HG03558 (cell line): ENCODE results near the gene KCNH1.

ENCODE experiments used
- ATAC-seq: cut with Tn5 transposase; IDR thresholded peaks from one replicate; pipeline ENCODE4 v1.9.1; 2021; ENCODE audit warnings: moderate number of reproducible peaks; ENCODE audit not compliant: unreplicated experiment; ENCODE audit errors: extremely low read depth

The KCNH1 gene

DNA sequence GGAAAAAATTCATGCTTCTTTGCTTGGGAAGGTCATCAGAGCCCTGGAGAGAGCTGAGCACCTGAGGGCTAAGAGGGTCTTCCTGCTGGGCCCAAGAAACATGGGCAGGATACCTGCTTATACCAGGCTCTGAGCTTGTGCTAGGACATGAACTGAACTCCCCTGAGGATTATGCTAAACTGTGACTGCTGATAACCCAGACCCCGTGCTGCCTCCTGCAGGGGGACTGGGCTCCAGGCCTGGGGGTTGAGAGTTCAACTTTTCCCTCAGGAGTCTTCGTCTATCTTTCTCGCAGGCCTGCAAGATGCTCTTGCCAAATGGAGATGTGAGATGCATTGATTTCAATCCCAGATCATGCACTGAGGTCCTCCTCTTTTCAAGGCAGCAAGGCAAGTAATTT lies 436.8 kb downstream of the KCNH1 start:
- ATAC-seq, result no peak

- ATAC-seq, result peak; percentile 94
These were observed 437.2 kb downstream of the KCNH1 start for GRCh38 chr1:210696709-210697108.

DNA sequence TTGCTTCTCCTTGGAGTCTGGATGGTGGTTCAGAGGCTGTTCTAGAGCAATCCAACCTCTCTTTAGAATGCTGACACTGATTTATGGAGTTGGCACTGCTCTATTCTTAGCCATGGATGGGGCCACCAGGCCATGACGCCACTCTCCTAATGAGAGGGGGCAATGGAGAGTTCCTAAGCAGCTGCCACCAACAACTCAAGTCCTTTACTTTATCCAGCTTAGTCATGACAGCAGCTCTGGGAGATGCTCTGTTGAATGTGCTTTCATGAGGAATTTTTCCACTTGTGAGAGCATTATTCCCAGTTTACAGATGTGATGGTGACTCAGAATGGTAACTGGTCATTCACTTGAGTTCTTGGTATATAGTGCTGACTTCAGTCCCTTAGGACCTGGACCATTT lies 438.9 kb downstream of the KCNH1 start:
- no peak for ATAC-seq

DNA sequence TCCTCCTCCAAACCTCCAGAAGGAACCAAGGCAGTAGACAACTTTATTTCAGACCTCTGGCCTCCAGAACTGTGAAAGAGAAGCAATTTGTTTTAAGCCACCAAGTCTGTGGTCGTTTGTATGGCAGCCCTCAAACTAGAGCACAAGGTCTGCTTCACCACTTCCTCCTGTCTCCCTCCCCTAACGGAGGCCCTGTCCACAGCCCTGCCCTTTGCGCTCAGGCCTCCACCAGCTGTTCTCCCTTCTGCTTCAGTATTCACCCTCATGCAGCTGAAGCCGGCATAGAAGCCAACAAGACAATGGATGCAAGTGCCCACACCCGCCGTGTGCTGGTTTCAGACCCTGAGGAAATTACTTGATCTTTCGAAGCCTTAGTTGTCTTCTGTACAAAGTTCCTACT lies 441.2 kb downstream of the KCNH1 start:
- no peak for ATAC-seq

- no peak for ATAC-seq
These were observed 442.8 kb downstream of the KCNH1 start for GRCh38 chr1:210691039-210691610.

DNA sequence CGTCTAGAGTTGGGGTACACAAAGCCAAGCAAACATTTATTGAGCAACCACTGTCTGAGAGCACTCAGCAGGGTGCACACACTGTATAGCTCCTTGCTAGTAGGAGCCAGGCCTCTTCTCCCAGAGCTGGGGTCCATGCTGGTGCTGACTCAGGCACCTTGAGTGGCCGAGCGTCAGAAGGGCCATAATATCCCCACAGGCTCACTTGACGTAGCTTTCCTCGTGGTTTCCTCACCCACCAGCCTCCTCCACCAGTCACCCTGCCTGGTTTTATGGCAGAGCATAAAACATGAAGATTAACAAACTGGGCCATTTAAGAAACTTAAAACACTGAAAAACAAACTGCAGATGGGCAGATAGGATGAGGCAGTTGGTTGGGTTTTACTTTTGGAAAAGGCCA lies 443.7 kb downstream of the KCNH1 start:
- ATAC-seq, result no peak

- ATAC-seq, result no peak
These were observed 444.1 kb downstream of the KCNH1 start for GRCh38 chr1:210689826-210690225.

DNA sequence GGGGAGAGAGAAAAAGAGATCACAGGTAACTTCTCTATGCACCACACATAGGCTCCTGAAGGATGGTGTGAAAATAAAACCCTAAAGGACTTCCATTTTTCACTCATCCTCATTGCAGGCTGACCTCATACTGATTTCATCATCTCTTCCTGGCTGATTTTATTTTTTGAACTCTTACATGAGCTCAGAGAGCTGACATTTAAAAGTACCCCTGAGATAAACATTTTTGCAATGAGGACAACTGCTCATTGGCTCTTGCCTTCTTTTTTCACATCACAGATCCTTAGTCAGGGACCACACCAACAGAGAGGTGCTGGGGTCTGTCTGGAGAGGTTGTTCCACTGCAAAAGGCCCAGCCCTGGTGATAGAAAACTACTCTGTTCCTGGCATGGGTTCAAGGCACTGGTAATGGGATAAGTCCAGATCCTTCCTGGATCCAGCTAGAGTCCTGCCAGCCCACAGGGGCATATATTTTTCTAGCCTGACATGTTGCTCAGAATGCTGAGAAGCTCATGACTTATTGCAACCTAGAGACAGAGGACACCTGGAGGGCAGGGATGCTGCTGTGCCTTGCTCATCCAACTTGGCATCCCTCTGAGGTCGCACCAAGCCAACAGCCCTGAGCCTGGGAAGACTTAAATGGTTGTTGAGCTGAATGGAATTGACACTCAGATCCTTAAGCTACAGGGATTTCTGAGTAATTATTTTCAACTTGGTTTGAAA lies 445.3 kb downstream of the KCNH1 start:
- ATAC-seq, result no peak

GRCh38 chr1:210687582-210688279 lies 446.2 kb downstream of the KCNH1 start:
- ATAC-seq, result no peak

DNA sequence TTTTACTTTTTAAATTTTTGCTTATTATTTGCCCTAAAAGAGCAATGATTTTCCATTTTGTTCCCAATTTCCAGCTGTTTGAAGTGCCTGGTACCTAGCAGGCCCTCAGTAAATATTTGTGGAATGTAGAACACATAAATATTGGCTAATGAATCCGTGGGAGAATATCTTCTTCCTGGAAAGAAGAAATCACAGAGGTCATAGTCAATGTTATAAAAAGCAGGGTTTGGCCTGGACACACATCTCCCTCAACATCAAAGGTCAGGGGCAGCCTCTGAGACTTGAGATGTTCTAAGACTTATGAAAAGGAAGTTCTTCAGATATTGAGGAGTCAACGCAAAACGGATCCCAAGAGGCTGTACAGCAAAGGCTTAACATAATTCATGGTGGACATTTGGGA lies 447.1 kb downstream of the KCNH1 start:
- no peak for ATAC-seq

DNA sequence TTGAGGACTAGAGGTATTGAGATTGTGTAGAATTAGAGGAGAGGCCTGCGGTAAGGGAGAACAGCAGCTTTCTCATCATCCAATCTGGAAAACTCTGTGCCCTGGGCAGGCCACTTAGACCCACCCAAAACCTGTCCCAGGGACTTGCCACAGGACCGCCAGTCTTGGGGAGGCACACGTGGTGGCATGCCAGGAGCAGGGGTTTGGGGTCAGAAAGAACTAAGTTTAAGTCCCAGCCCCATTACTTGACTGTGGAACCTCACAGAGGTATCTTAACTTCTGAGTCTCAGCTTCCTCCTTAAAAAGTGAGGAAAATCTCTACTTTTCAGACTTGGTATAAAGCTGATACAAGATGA lies 448.7 kb downstream of the KCNH1 start:
- ATAC-seq, result no peak

DNA sequence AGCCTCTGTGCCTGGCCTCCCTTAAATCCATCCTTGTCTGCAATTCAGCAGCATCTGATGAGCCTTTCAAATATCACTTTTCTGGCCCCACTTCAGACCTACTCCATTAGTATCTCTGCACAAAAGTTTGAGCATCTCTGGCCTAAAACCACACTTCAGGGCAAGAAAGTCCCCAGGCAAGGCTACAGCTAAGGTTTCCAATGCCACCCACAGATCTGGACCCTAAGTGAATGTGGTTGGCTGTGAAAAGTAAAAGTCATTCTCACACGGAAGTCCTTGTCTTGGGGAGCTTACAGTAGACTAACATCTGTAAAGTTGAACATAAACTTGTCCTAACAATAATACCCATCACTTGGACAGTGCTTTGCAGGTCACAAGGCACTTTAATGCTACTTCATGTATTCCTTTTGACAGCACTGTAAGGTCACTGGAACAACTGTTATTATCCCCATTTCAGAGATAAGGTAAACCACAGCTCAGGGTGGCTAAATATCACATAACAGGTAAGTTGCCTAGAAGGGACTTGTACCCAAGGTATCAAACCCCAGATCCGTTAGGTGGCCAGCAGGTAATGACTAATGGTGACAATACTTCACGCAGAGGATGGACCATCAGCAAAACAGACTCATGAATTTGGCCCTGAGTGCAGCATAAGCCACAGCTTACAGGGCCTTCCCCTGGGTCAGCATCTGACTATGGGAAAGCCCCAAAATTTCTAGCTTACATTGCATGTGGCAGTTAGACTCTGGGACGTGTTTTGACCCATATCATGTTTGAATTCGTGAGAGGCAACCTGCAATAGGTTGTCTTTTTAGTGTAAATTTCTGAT lies 449.3 kb downstream of the KCNH1 start:
- peak; percentile 92 for ATAC-seq

- no peak for ATAC-seq
These were observed 450.4 kb downstream of the KCNH1 start for GRCh38 chr1:210683403-210684047.

- no peak for ATAC-seq
These were observed 452.8 kb downstream of the KCNH1 start for GRCh38 chr1:210681158-210681557.

- no peak for ATAC-seq
These were observed 455.6 kb downstream of the KCNH1 start for GRCh38 chr1:210678306-210678705.

DNA sequence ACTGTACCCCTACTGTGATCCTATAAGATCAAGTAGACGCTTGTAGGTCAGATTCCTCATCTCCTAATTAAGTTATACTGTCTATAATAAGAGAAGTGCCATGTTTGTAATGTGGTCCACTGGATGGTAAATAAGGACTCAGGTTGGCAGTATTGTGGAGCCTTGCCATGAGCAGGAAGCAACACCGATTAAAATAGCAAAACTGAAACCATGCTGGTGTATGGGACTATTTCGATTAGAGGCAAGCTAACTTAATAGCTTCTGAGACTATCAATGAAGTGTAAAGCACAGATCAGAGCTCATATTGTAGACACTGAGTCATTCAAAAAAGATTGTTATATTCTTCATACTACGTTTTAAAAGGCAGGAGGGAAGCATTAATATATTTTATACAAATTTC lies 456.4 kb downstream of the KCNH1 start:
- no peak for ATAC-seq

DNA sequence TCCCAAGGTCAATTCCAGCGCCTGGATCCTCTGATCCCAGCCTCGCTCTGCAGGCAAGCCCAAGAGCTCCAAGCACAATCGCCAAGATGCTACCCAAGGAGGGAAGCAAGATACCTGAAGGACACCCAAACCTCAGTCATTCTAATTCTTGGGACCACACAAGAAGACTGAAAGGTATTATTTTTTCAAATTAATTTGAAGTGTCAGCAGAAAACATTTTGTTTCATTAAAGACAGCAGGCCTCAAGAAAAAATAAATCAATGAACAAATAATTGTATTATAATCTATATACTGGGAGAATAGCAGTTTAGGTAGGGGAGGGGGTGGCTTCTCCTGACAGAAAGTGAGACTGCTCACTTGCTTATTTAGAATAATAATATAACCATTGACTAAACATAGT lies 457.4 kb downstream of the KCNH1 start:
- no peak for ATAC-seq

DNA sequence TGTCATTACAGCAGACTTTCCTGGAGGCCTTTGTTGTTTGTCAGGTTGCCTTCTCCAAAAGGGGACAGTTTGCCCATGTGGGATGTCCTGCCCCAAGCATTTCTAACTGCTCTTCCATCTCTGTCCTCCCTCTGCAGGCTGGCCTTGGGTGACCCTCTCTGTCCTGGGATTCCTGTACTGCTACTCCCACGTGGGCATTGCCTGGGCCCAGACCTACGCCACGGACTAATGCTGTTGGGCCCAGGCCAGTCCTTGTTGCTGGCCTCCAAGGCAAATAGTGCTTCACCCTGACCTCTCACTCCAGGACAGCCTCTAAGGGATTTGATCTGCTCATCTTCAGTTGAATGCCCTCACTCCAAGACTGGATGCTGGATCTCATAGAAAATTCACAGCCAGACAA lies 459.8 kb downstream of the KCNH1 start:
- no peak for ATAC-seq

- no peak for ATAC-seq
These were observed 464.0 kb downstream of the KCNH1 start for GRCh38 chr1:210669951-210670350.
